Measurements from ENCODE around the gene CALB2.

CALB2 gene

DNA sequence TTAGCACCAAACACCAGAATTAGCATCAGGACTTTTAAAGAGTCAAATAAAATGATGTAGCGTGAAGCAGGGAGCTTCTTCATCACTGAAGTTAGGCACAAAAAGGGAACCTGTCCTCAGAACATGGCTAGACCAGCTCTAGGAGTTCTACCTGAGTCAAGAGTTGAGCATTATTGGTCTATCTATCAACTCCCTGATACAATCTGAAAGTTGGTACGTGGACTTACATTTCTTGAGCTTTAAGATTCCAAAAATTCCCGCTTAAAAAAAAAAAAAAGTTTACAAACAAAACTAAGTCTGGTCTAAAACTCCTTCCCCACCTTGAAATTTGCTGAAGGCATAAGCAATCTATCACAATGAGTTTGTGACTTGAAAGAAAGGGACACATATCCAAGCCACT, 71.1 kb downstream of the CALB2 start:
- DNase-seq, result no peak

- no peak for DNase-seq
Measured at GRCh38 chr16:71430744-71431143, 72.2 kb downstream of the CALB2 start.

DNA sequence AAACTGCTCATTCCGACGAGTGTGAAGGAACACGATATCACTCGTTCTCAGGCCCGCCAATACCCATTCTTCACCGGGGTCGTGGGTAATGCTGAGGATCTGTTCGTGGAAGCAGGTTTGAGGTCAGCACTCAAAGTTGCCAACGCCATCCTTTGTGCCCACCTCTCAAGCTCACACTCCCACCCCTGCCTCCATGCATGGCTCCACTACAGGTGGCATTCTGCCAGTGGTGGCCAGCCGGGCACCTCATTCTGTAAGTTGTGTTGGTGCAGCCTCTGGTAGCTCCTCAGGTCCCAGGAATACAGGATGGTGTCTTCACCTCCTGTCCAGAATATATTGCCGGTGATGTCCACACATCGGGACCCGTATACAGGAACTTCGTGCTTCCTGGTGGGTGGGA, 72.7 kb downstream of the CALB2 start:
- no peak for DNase-seq

DNA sequence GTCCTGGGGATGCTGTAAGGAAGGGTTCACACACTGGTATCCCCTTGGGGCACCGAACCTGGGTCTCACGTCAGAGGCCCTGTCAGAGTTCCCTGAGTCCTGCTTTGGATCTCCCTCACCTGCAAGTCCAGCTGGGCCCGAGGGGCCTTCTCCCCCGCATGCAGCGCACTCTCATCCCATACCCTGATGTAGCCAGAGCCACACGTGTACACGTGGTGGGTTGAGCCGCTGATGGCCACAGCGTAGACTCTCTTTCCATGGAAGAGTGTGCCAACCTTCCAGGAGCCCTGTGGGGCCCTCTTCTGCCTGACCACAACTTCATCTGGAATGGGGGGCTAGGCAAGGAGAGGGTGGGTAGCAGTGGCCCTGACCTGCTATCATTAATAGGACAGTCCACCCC, 73.5 kb downstream of the CALB2 start:
- no peak for DNase-seq

- no peak for DNase-seq
Measured at GRCh38 chr16:71432906-71433305, 74.4 kb downstream of the CALB2 start.

DNA sequence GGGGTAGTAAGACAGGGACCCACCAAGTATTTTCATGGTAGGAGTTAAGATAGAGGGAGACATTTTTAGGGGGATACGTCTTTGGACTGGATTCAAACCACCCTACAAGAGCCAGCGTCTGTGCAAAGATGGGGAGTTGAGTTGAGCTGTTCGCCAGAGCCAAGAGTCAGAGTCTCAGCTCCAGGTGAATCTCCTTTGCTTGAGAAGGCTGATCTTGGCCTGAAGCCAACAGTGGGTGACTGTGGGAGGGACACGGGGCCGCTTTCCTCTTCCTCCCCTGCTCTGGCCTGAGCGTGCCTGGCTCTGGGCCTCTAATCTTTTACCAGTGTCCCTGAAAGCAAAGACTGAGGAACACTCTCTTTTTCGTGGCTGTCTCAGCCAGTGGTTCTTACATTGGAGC, 78.0 kb downstream of the CALB2 start:
- no peak for DNase-seq

DNA sequence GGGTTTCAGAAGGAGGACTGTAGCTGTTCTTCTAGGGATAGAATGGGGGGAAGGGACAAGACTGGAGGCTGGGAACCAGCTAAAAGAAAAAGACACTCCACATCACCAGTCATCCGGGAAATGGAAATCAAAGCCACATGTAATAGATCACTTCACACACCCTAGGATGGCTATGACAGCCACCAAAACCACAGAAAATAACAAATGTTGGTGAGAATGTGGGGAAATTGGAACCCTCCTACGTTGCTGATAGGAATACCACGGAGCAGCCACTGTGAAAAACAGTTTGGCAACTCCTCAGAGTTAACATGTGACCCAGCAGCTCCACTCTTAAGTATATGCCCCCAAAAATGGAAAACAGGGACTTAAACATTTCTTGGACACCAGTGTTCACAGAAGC, 81.0 kb downstream of the CALB2 start:
- DNase-seq, result no peak
